ENCODE results near the gene ZBTB47. TPM values are rescaled to one million over a fixed set of nuclear protein-coding genes. Genes with fewer than 3 reads are reported as not detected.

ZBTB47 gene
- 26.7 and 29.2 TPM in 2 replicates for total RNA-seq
- long read RNA-seq, partial matches to known transcripts: 0 of 2 reads
- long read RNA-seq, other reads (novel, unspliced or antisense): 2 of 2 reads

GRCh38 chr3:42653560-42654330, at the start of gene ZBTB47:
ZBTB47 (plus strand) TSS chr3:42653697; CDS start chr3:42658356, 4,659 bp downstream.
- peaks cover 51% of the 10 kb centered on the region for H3K4me1 Mint-ChIP-seq (ENCODE audit: unreplicated experiment)
- H3K4me3 Mint-ChIP-seq (ENCODE audit: unreplicated experiment): peak within 1 kb of the TSS; percentile 90
- H3K27ac Mint-ChIP-seq (ENCODE audit: unreplicated experiment): peak within 1 kb of the TSS; percentile 88
- no peaks in the 10 kb centered on the region for H3K9me3 Mint-ChIP-seq (ENCODE audit: unreplicated experiment)
- no peak for TF ChIP-seq CTCF (IDR thresholded peaks at IDR 0.05)
- no peaks in the 10 kb centered on the region for H3K27me3 Mint-ChIP-seq (ENCODE audit: unreplicated experiment)
- DNase-seq (ENCODE audit: extremely low spot score, unreplicated experiment): no peak
- peaks cover 5% of the 10 kb centered on the region for H3K36me3 Mint-ChIP-seq (ENCODE audit: unreplicated experiment)

GRCh38 chr3:42605546-42606173, 47.8 kb upstream of the ZBTB47 start:
- H3K27me3 Mint-ChIP-seq (ENCODE audit: unreplicated experiment): no peaks in the 10 kb centered on the region
- peaks cover 43% of the 10 kb centered on the region for H3K4me1 Mint-ChIP-seq (ENCODE audit: unreplicated experiment)
- H3K9me3 Mint-ChIP-seq (ENCODE audit: unreplicated experiment): peaks cover 4% of the 10 kb centered on the region
- peaks cover 24% of the 10 kb centered on the region for H3K36me3 Mint-ChIP-seq (ENCODE audit: unreplicated experiment)
- H3K27ac Mint-ChIP-seq (ENCODE audit: unreplicated experiment): no peak overlapping the region
- no peak for TF ChIP-seq CTCF (IDR thresholded peaks at IDR 0.05)
- no peak for DNase-seq (ENCODE audit: extremely low spot score, unreplicated experiment)
- H3K4me3 Mint-ChIP-seq (ENCODE audit: unreplicated experiment): no peak overlapping the region

- Mint-ChIP-seq H3K9me3 (ENCODE audit: unreplicated experiment) (peaks cover 4% of the 10 kb centered on the region), H3K27ac (ENCODE audit: unreplicated experiment) (peak overlapping the region; percentile 54), H3K36me3 (ENCODE audit: unreplicated experiment) (peaks cover 25% of the 10 kb centered on the region), H3K27me3 (ENCODE audit: unreplicated experiment) (no peaks in the 10 kb centered on the region), H3K4me3 (ENCODE audit: unreplicated experiment) (no peak overlapping the region), H3K4me1 (ENCODE audit: unreplicated experiment) (peaks cover 45% of the 10 kb centered on the region)
- DNase-seq (ENCODE audit: extremely low spot score, unreplicated experiment): no peak
- TF ChIP-seq CTCF (IDR thresholded peaks at IDR 0.05): no peak
Observed at GRCh38 chr3:42608581-42608980, 44.9 kb upstream of the ZBTB47 start.

GRCh38 chr3:42610976-42611375, 42.5 kb upstream of the ZBTB47 start:
- DNase-seq (ENCODE audit: extremely low spot score, unreplicated experiment): no peak
- no peaks in the 10 kb centered on the region for H3K9me3 Mint-ChIP-seq (ENCODE audit: unreplicated experiment)
- H3K27ac Mint-ChIP-seq (ENCODE audit: unreplicated experiment): no peak overlapping the region
- H3K4me3 Mint-ChIP-seq (ENCODE audit: unreplicated experiment): no peak overlapping the region
- no peaks in the 10 kb centered on the region for H3K27me3 Mint-ChIP-seq (ENCODE audit: unreplicated experiment)
- peaks cover 15% of the 10 kb centered on the region for H3K36me3 Mint-ChIP-seq (ENCODE audit: unreplicated experiment)
- no peak for TF ChIP-seq CTCF (IDR thresholded peaks at IDR 0.05)
- H3K4me1 Mint-ChIP-seq (ENCODE audit: unreplicated experiment): peaks cover 37% of the 10 kb centered on the region

- no peak overlapping the region for H3K27ac Mint-ChIP-seq (ENCODE audit: unreplicated experiment)
- no peaks in the 10 kb centered on the region for H3K9me3 Mint-ChIP-seq (ENCODE audit: unreplicated experiment)
- H3K4me3 Mint-ChIP-seq (ENCODE audit: unreplicated experiment): no peak overlapping the region
- H3K27me3 Mint-ChIP-seq (ENCODE audit: unreplicated experiment): no peaks in the 10 kb centered on the region
- DNase-seq (ENCODE audit: extremely low spot score, unreplicated experiment): no peak
- TF ChIP-seq CTCF (IDR thresholded peaks at IDR 0.05): no peak
- peaks cover 13% of the 10 kb centered on the region for H3K36me3 Mint-ChIP-seq (ENCODE audit: unreplicated experiment)
- H3K4me1 Mint-ChIP-seq (ENCODE audit: unreplicated experiment): peaks cover 34% of the 10 kb centered on the region
Observed at GRCh38 chr3:42612217-42612616, 41.3 kb upstream of the ZBTB47 start.

Data from osteocyte (in vitro differentiated cells).